Thyroid gland (tissue), 4 donors: ENCODE data around the gene BIK. TPM values are rescaled to one million over a fixed set of nuclear protein-coding genes. Genes with fewer than 3 reads are reported as not detected.

Experiments
- DNase-seq, 2 donors: peaks; one replicate each; pipeline ENCODE4 v3.0.0-alpha.2; 2019
- H3K27ac ChIP-seq, 3 donors: fragments of 200-600 bp; sonication (generic); 1 replicate in 2 of 3; 2 replicates in 1 of 3; pipeline ENCODE4 v1.5.1; 2016 to 2019; ENCODE audit warnings: mild to moderate bottlenecking in 1 of 3, moderate library complexity in 1 of 3
- H3K27me3 ChIP-seq: fragments of 200-600 bp; sonication (generic); one replicate; pipeline ENCODE4 v1.5.1; 2019
- H3K36me3 ChIP-seq, 2 donors: fragments of 200-600 bp; sonication (generic); one replicate each; pipeline ENCODE4 v1.5.1; 2016 to 2019
- H3K4me1 ChIP-seq, 2 donors: fragments of 200-600 bp; sonication (generic); one replicate each; pipeline ENCODE4 v1.5.1; 2017 to 2019
- H3K4me3 ChIP-seq, 3 donors: fragments of 200-600 bp; sonication (generic); replicated peaks in 1 of 3; 1 replicate in 2 of 3; 2 replicates in 1 of 3; pipeline ENCODE4 v1.5.1; 2016; ENCODE audit warnings: mild to moderate bottlenecking in 1 of 3
- H3K9me3 ChIP-seq: fragments of 200-600 bp; sonication (generic); one replicate; pipeline ENCODE4 v1.5.1; 2017
- POLR2A ChIP-seq, 2 donors: fragments of 450-650 bp; IDR thresholded peaks; one replicate each; pipeline ENCODE4 v1.6.1; 2017; ENCODE audit warnings: antibody characterized with exemption in 2 of 2, mild to moderate bottlenecking in 2 of 2, moderate library complexity in 1 of 2
- WGBS, 2 donors: methylation state at CpG; one replicate each; pipeline ENCODE4 v1.1.5; 2017; 5-methylcytosine and 5-hydroxymethylcytosine counted together
- intact Hi-C: fragments of 100-400 bp; cut with DNase I; formaldehyde crosslinking; loops from one replicate; pipeline ENCODE4 v1.15.1; 2023
- total RNA-seq, 4 donors: library from RNA; depleted of rRNA; stranded (reverse); fragments of >200 nt; gene quantifications; one replicate each; pipeline ENCODE4 v1.2.3, GENCODE V29; 2016
- TF ChIP-seq, protein P1 (sequence below), 6 experiments: fragments of 200-600 bp in 3 of 6; fragments of 450-650 bp in 3 of 6; sonication (generic) in 3 of 6; IDR thresholded peaks; one replicate each; pipeline ENCODE4 v1.5.1; 2016 to 2019; ENCODE audit warnings: antibody characterized with exemption in 6 of 6, mild to moderate bottlenecking in 2 of 6, inconsistent platforms in 1 of 6, moderate library complexity in 1 of 6

BIK gene, protein sequence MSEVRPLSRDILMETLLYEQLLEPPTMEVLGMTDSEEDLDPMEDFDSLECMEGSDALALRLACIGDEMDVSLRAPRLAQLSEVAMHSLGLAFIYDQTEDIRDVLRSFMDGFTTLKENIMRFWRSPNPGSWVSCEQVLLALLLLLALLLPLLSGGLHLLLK
- total RNA-seq = 10 to 100 TPM in 1 of 4 donors, 1 to 10 TPM in 3; 4.1 to 12.1 (median 5.7) TPM

DNA sequence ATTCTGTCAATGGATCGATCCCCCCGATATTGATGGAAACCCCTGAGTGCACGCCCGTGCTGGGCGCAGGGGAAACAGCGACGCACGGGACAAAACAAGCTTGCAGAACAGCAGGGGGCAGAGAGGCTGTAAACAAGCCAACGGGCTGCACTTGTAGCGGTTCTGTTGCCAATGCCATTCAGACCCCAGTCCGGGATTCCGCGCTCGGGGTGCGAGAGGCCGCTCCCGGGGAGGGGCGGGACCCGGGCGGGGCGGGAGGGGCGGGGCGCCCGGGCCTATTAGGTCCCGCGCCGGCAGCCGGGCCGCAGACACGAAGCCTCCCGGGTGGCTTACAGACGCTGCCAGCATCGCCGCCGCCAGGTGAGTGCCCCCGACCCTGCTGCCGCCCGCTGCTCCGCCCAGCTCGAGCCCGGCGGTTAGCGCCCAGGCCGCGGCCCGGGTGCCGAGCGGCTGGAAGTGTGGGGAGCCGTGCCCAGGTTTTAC is at the start of gene BIK:
Gene BIK (plus strand): TSS at position 307 of the 483 bp plus-strand sequence. CDS start 13,273 bp downstream, outside the sequence.
- peaks cover 13 to 22% of the 10 kb centered on the region in 2 donors for H3K4me1 ChIP-seq
- H3K27me3 ChIP-seq = no peaks in the 10 kb centered on the region
- 0% methylated on average over 5 to 9 of the region's 49 CpGs for WGBS, 2 donors
- peak within 1 kb of the TSS; percentile 52 to 72 (median 55) for H3K4me3 ChIP-seq
- no peak within 1 kb of the TSS for H3K27ac ChIP-seq
- TF ChIP-seq, protein P1, sequence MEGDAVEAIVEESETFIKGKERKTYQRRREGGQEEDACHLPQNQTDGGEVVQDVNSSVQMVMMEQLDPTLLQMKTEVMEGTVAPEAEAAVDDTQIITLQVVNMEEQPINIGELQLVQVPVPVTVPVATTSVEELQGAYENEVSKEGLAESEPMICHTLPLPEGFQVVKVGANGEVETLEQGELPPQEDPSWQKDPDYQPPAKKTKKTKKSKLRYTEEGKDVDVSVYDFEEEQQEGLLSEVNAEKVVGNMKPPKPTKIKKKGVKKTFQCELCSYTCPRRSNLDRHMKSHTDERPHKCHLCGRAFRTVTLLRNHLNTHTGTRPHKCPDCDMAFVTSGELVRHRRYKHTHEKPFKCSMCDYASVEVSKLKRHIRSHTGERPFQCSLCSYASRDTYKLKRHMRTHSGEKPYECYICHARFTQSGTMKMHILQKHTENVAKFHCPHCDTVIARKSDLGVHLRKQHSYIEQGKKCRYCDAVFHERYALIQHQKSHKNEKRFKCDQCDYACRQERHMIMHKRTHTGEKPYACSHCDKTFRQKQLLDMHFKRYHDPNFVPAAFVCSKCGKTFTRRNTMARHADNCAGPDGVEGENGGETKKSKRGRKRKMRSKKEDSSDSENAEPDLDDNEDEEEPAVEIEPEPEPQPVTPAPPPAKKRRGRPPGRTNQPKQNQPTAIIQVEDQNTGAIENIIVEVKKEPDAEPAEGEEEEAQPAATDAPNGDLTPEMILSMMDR (IDR thresholded peaks at IDR 0.05) = peak in 1 of 6 experiments; percentile 18
- peak in 1 of 2 donors; percentile 41 for TF ChIP-seq POLR2A (IDR thresholded peaks at IDR 0.05)
- no peaks in the 10 kb centered on the region for H3K36me3 ChIP-seq
- intact Hi-C loops = no loop called here
- peak; percentile 50 to 67 for DNase-seq
- no peaks in the 10 kb centered on the region for H3K9me3 ChIP-seq

DNA sequence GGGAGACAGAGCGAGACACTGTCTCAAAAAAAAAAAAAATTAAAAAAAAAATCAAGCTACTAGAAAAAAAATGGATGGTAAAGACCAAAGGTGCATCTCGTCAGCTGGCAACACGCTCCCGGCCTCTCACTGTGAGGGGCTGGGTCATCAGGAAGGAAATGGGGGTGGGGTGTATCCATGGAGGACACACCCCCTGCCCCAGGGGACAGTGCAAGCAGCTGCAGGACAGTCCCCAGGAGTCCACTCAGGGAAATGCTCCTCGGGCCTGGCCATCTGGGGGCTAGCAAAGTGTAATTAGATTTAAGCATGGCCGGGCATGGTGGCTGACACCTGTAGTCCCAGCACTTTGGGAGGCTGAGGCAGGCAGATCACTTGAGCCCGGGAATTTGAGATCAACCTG is 44.4 kb upstream of the BIK start:
- TF ChIP-seq POLR2A (IDR thresholded peaks at IDR 0.05) = no peak
- TF ChIP-seq, protein P1 (IDR thresholded peaks at IDR 0.05) = no peak
- Histone ChIP-seq H3K27ac (no peak overlapping the region), H3K9me3 (no peaks in the 10 kb centered on the region), H3K4me1 (no peaks in the 10 kb centered on the region), H3K27me3 (no peaks in the 10 kb centered on the region), H3K4me3 (no peak overlapping the region), H3K36me3 (no peaks in the 10 kb centered on the region)
- no peak for DNase-seq
- intact Hi-C loops = no loop called here
- 87 to 90% methylated on average over 7 of the region's 7 CpGs for WGBS, 2 donors

DNA sequence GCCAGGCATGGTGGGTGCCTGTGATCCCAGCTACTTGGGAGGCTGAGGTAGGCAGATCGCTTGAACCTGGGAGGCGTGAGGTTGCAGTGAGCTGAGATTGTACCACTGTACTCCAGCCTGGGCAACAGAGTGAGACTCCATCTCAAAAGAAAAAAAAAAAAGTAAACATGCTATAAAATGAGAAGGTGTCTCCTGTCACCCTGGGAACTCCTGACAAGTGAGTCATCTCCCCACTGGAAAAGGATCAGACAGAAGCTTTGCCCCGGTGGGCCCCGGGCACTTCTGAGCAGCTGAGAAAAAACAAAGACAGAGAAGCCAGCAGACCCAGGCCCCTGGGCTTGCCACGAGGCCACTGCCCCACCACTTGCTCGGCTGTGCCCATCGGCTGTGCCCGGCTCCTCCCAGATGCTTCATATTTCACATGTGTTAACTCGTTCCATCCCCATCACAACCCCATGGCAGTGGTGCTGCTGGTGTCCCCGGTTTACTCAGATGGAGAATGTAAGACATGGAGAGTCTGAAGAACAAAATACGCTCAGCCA is 43.6 kb upstream of the BIK start:
- H3K4me1 ChIP-seq = no peaks in the 10 kb centered on the region
- no peaks in the 10 kb centered on the region for H3K36me3 ChIP-seq
- H3K27ac ChIP-seq = no peak overlapping the region
- TF ChIP-seq, protein P1 (IDR thresholded peaks at IDR 0.05) = no peak
- TF ChIP-seq POLR2A (IDR thresholded peaks at IDR 0.05) = no peak
- WGBS, 2 donors = 71 to 90% methylated on average over 11 of the region's 11 CpGs
- no peaks in the 10 kb centered on the region for H3K27me3 ChIP-seq
- no peak overlapping the region for H3K4me3 ChIP-seq
- no peak for DNase-seq
- intact Hi-C loops = no loop called here
- H3K9me3 ChIP-seq = no peaks in the 10 kb centered on the region

DNA sequence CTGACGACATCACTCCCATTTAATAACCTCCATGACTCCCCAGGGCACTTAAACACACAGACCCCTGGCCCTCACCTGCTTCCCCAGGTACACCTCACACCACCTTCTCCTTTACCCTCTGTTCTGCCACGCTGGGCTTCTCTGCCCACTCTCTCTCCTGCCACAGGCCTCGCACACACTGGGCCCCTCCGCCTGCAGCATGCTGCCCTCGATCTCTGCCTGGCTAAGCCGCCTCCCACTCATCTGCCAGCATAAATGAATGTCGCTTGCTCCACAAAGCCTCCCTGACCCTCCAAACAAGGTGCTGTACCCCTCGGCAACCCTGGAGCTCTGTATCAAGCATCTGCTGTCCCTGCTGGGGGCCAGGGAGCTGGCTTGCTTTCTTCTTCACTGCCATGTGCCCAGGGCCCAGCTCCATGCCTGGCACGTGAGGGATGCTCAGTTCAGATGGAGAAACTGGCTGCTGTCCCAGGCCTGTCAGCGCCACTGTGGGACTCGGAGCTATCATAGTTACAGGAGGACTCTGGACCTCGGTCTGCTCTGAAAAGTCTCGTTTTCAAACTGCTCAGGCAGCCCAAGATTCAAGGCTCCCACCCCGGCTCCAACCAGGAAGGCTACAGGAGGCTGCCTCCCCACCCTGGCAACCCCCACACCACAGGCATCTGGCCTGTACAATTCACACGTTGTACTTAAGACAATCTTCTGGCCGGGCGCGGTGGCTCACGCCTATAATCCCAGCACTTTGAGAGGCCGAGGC is 33.3 kb upstream of the BIK start:
- no peak for DNase-seq
- H3K27ac ChIP-seq = no peak overlapping the region
- no peaks in the 10 kb centered on the region for H3K9me3 ChIP-seq
- intact Hi-C loops = no loop called here
- no peaks in the 10 kb centered on the region for H3K36me3 ChIP-seq
- H3K4me3 ChIP-seq = no peak overlapping the region
- peaks cover 11 to 12% of the 10 kb centered on the region in 2 donors for H3K4me1 ChIP-seq
- TF ChIP-seq, protein P1 (IDR thresholded peaks at IDR 0.05) = no peak
- TF ChIP-seq POLR2A (IDR thresholded peaks at IDR 0.05) = no peak
- 87 to 89% methylated on average over 18 to 19 of the region's 20 CpGs for WGBS, 2 donors
- no peaks in the 10 kb centered on the region for H3K27me3 ChIP-seq

DNA sequence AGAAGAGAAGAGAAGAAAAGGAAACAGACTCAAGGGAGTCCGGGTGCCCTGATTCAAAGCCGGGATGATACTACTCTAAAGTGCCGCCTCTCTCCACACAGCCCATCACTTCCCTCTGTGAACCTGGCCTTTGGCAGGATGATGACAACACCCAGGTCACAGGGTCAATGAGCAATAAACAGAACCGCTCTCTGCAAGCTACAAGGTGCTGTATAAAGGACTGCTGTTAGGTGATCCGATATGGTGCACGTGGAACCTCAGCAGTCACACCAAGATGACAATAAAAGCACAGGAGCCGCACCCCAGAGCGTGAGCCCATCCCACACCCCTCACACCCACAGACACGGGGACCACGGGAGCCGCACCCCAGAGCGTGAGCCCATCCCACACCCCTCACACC is 32.0 kb upstream of the BIK start:
- TF ChIP-seq, protein P1 (IDR thresholded peaks at IDR 0.05) = no peak
- no peaks in the 10 kb centered on the region for H3K36me3 ChIP-seq
- intact Hi-C loops = no loop called here
- WGBS, 2 donors = 88 to 91% methylated on average over 11 of the region's 12 CpGs
- H3K4me3 ChIP-seq = no peak overlapping the region
- peaks cover 11 to 12% of the 10 kb centered on the region in 2 donors for H3K4me1 ChIP-seq
- no peaks in the 10 kb centered on the region for H3K27me3 ChIP-seq
- H3K9me3 ChIP-seq = no peaks in the 10 kb centered on the region
- H3K27ac ChIP-seq = no peak overlapping the region
- no peak for DNase-seq
